ENCODE measurements around the gene KRT78.

Gene KRT78

DNA sequence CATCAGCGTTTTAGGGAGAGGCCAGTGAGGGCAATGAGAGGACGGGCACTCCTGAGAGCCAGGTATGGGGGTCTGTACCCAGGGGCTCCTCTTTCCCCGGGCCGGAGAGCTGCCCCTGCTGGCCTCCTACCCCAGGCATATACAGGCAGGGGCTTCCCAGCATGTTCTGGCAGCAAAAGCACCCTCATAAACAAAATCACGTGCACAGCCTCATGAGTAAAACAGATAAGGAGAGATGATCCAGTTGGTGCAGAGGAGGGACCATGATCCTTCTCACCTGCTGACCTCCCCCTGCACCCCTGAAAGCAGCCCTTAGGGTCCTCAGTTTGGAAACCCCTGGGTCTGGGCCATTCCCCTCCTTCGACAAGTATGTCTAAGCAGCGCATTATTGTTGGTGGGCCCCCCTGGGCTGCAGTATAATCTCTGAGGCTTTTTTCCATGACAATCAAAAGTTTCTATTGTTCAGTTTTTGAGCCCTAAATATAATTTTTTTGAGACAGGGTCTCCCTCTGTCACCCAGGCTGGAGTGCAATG, 29.8 kb downstream of the KRT78 start:
- H3K27ac ChIP-seq (ENCODE audit: low read length), result no peak overlapping the region
- no peaks in the 10 kb centered on the region for H3K36me3 ChIP-seq (ENCODE audit: insufficient read depth, low read depth, low read length)
- no peaks in the 10 kb centered on the region for H3K9me3 ChIP-seq (ENCODE audit: insufficient read depth, low read depth, low read length)
- H3K4me1 ChIP-seq (ENCODE audit: insufficient read depth, low read length), result no peaks in the 10 kb centered on the region
- H3K27me3 ChIP-seq (ENCODE audit: insufficient read depth, low read length), result no peaks in the 10 kb centered on the region; the same call in 1 of the 2 replicates
- no peak overlapping the region for H3K4me3 ChIP-seq (ENCODE audit: low read length)
- H3K9ac ChIP-seq (ENCODE audit: low read depth, low read length), result no peak overlapping the region

DNA sequence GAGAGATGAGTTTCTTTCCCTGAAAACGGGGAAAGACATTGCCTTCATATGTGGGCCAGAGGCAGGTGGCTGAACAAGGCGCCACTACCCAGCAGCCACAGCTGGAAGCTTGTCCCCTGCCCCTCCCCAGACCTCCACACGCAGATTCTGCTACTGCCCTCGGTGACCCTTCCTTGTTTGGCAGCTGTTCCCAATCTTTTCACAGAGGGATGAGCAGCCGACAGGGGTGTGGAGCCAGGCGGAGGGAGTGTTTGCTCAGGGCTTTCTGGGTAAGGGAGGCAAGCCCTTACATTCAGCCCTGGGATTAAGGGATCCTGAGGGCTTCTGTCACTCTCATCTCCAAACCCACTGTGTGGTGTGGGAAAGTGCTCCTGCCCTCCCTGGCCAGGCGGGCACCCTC, 30.4 kb downstream of the KRT78 start:
- Histone ChIP-seq H3K4me1 (ENCODE audit: insufficient read depth, low read length) (no peaks in the 10 kb centered on the region), H3K27ac (ENCODE audit: low read length) (no peak overlapping the region), H3K9ac (ENCODE audit: low read depth, low read length) (no peak overlapping the region), H3K36me3 (ENCODE audit: insufficient read depth, low read depth, low read length) (no peaks in the 10 kb centered on the region), H3K27me3 (ENCODE audit: insufficient read depth, low read length) (no peaks in the 10 kb centered on the region; the same call in 1 of the 2 replicates), H3K4me3 (ENCODE audit: low read length) (no peak overlapping the region), H3K9me3 (ENCODE audit: insufficient read depth, low read depth, low read length) (no peaks in the 10 kb centered on the region)

DNA sequence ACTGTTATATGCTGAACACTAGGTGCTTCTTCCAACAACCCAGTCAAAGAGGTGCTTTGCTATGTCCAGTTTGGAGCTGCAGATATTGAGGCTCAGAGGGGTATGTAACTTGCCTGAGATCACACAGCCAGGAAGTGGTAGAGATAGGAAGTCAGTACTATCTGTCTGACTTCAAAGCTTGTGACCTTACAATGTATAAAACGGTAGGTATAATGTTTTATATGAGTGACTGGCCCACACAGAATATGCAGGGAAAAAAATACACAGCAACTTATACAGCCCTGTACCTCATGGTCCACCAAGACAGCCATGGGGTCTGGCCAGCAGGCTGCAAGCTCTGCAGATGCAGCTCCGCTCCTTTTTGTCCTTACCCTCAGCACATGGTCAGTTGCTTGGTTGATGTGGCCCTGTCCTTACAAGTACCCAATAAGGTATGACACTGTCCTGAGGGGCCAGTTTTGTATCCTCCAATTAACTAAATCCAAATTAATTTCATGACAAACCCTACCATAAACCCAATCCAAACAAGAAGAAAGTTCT, 31.0 kb downstream of the KRT78 start:
- Histone ChIP-seq H3K9ac (ENCODE audit: low read depth, low read length) (no peak overlapping the region), H3K36me3 (ENCODE audit: insufficient read depth, low read depth, low read length) (no peaks in the 10 kb centered on the region), H3K4me1 (ENCODE audit: insufficient read depth, low read length) (no peaks in the 10 kb centered on the region), H3K27me3 (ENCODE audit: insufficient read depth, low read length) (no peaks in the 10 kb centered on the region; the same call in 1 of the 2 replicates), H3K27ac (ENCODE audit: low read length) (no peak overlapping the region), H3K4me3 (ENCODE audit: low read length) (no peak overlapping the region), H3K9me3 (ENCODE audit: insufficient read depth, low read depth, low read length) (no peaks in the 10 kb centered on the region)

DNA sequence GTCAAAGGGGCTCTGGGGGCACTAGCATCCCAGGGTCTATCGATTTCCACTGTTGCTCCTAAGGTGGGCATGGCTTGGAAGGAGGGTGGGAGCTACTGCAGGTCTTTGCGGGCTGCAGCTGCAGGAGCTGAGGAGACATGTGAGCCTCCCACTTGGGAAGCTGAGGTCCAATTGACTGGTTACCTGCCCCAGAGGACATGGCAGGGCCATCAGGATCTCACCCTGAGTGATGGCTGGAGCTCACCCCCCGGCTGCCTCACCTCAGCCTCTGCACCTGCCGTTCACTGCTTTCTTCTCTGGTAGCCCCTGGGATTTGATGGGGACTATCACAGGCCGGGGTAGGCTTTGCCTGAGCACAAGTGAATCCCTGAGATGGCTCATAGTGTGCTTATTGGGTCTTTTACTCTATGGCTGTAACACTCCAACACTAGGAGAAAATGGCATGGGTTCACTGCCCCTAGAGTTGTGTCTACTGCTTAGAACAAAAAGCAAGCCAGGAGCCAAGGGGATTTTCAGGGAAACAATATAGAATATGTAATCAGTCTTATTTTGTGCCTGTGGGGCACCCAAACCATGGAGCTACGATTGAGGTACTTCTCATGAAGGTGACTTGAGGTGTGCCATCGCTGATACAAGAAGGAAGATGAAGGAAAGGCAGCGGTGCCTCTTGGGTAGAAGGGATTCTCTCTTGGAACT, 31.6 kb downstream of the KRT78 start:
- Histone ChIP-seq H3K27ac (ENCODE audit: low read length) (no peak overlapping the region), H3K27me3 (ENCODE audit: insufficient read depth, low read length) (no peaks in the 10 kb centered on the region), H3K4me3 (ENCODE audit: low read length) (no peak overlapping the region), H3K4me1 (ENCODE audit: insufficient read depth, low read length) (no peaks in the 10 kb centered on the region), H3K9me3 (ENCODE audit: insufficient read depth, low read depth, low read length) (no peaks in the 10 kb centered on the region), H3K9ac (ENCODE audit: low read depth, low read length) (no peak overlapping the region), H3K36me3 (ENCODE audit: insufficient read depth, low read depth, low read length) (no peaks in the 10 kb centered on the region)

DNA sequence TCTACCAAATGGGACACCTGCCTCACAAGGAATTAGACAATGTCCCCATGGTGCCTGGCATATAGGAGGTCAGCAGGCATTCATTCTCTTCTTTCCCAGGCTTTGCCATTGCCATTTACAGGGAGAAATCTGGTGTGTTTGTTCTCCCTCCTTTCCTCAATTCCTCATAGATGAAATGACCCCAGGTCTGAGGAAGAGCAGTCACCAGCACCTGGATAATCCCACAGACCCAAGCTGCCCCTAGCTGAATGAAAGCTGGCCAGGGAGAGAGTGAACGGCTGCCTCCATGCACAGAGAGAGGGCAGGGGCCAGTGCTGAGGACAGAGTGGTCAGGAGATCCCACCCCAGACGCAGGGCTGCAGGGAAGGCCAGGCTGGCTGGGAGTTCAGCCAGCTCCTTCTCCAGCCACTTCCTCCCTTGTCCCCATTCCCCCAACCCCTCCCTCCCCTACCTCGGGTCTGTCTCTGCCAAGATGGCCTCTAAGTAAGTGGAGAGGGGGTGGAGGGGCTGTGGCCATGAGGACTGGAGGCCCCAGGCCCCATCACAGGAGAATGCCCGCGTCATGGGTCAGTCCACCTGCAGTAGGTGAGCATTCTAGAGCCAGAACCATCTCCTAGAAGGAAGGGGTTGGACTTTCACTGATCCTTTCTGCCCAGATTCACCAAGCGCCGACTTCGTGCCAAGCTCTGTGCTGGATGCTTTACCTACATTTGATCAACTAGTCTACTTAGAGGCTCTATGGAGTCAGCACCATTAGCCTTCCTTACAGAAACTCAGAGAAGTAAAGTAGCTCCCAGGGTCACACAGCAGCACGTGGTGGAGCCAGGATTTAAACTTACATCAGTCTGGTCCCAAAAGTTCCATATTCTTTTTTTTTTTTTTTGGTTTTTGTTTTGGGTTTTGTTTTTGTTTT, 32.9 kb downstream of the KRT78 start:
- H3K36me3 ChIP-seq (ENCODE audit: insufficient read depth, low read depth, low read length), result no peaks in the 10 kb centered on the region
- no peaks in the 10 kb centered on the region for H3K27me3 ChIP-seq (ENCODE audit: insufficient read depth, low read length)
- no peak overlapping the region for H3K4me3 ChIP-seq (ENCODE audit: low read length)
- H3K9me3 ChIP-seq (ENCODE audit: insufficient read depth, low read depth, low read length), result no peaks in the 10 kb centered on the region
- H3K9ac ChIP-seq (ENCODE audit: low read depth, low read length), result no peak overlapping the region
- no peak overlapping the region for H3K27ac ChIP-seq (ENCODE audit: low read length)
- no peaks in the 10 kb centered on the region for H3K4me1 ChIP-seq (ENCODE audit: insufficient read depth, low read length)

DNA sequence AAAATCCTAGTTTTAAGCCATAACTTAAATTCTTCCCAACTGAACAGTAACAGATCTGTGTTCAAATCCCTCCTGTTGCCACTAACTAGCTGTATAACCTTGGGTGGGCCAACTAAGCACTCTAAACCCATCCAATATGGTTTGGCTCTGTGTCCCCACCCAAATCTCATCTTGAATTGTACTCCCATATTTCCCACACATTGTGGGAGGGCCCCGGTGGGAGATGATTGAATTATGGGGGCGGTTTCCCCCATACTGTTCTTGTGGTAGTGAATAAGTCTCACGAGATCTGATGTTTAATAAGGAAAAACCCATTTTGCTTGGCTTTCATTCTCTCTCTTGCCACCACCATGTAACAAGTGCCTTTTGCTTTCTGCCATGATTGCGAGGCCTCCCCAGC, 33.6 kb downstream of the KRT78 start:
- Histone ChIP-seq H3K9ac (ENCODE audit: low read depth, low read length) (no peak overlapping the region), H3K36me3 (ENCODE audit: insufficient read depth, low read depth, low read length) (no peaks in the 10 kb centered on the region), H3K27me3 (ENCODE audit: insufficient read depth, low read length) (no peaks in the 10 kb centered on the region), H3K9me3 (ENCODE audit: insufficient read depth, low read depth, low read length) (no peaks in the 10 kb centered on the region), H3K4me3 (ENCODE audit: low read length) (no peak overlapping the region), H3K27ac (ENCODE audit: low read length) (no peak overlapping the region), H3K4me1 (ENCODE audit: insufficient read depth, low read length) (no peaks in the 10 kb centered on the region)

DNA sequence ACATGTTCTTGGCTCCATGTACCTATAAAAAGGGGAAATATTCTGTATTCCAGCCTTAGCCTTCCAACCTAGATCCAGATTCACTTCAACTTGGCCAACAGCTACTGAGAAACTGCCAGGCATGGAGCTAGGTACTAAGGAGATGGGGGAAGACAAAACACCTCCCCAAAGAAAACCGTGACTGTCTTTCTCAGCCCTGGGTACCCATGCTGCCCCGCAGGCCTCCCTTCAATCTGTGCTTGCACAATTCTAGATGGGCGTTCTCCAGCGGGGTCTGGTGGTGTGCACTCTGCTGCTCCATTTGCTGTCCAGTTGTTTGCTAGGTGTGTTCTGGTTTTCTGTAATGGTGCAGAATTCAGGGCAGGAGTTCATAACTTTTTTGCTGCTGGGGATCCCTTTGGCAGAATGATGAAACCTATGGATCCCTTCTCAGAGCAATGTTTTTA, 34.1 kb downstream of the KRT78 start:
- Histone ChIP-seq H3K27me3 (ENCODE audit: insufficient read depth, low read length) (no peaks in the 10 kb centered on the region), H3K36me3 (ENCODE audit: insufficient read depth, low read depth, low read length) (no peaks in the 10 kb centered on the region), H3K9ac (ENCODE audit: low read depth, low read length) (no peak overlapping the region), H3K9me3 (ENCODE audit: insufficient read depth, low read depth, low read length) (no peaks in the 10 kb centered on the region), H3K4me1 (ENCODE audit: insufficient read depth, low read length) (no peaks in the 10 kb centered on the region), H3K27ac (ENCODE audit: low read length) (no peak overlapping the region), H3K4me3 (ENCODE audit: low read length) (no peak overlapping the region)

DNA sequence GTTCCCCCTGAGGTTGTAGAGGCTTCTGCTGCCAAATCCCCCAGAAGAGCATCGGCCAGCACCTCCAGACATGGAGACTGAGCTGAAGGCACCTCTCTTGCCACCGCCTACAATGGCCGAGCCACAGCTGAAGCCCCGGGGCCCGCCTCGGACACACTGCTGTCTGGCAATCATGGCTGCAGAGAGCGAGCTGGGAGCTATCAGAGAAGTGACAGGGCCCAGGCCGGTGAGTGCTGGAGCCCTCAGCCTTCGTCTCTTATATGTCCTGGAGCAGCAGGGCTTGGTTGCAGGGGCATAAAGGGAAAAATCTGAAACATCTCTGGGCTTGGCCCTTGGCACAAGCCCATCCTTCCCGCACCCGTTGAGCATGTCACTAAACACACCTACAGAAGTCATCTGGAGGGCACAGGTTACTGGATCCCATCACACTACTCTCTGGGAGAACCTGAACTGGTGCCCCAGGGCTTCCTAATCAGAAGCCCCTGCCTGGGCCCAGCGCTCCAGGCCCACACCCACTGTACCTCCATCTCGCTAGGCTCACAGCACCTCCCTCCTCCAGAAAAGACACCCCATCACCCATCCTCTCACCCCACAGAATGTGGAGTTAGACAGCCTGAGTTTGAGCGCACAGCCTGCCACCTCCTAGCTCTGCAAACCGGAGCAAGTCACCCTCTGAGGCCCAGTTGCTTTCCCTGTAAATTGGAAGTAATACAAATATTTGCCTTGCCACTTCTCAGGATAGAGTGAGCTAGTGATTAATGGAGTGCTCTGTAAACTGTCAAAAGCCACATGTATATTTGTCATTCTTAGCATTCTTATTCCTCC, 34.7 kb downstream of the KRT78 start, which contains the start of gene KRT4:
Gene KRT4 (minus strand): TSS at position 232 of the 825 bp plus-strand sequence. CDS start 58 bp downstream, at position 174.
- H3K4me3 ChIP-seq (ENCODE audit: low read length), result no peak within 1 kb of the TSS
- H3K9me3 ChIP-seq (ENCODE audit: insufficient read depth, low read depth, low read length), result no peaks in the 10 kb centered on the region
- no peaks in the 10 kb centered on the region for H3K36me3 ChIP-seq (ENCODE audit: insufficient read depth, low read depth, low read length)
- no peak within 1 kb of the TSS for H3K27ac ChIP-seq (ENCODE audit: low read length)
- no peak within 1 kb of the TSS for H3K9ac ChIP-seq (ENCODE audit: low read depth, low read length)
- no peaks in the 10 kb centered on the region for H3K4me1 ChIP-seq (ENCODE audit: insufficient read depth, low read length)
- no peaks in the 10 kb centered on the region for H3K27me3 ChIP-seq (ENCODE audit: insufficient read depth, low read length)

DNA sequence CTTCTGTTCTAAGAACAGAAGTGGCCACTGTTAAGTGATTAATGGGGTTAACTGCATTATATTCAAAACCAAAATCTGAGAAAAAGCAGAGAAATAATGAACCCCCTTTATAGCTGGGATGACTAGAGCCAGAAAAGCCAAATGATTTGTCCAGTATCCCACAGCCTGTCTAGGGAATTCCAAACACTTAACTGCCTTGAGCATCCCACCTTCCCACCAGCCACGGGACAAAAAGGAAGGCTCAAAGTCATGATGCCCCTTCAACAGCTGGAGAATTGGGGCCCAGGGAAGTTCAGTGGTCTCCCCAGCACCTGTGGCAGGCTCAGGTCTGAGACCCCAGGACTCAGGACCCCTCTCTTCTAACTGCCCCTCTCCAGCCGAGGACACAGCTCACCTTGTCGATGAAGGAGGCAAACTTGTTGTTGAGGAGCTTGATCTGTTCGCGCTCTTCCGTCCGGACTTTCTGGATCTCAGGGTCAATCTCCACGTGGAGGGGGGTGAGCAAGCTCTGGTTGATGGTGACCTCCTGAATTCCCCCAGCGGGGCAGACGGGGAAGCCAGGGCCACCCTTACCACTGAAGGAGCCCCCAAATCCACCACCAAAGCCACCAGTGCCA, 35.5 kb downstream of the KRT78 start:
- Histone ChIP-seq H3K27me3 (ENCODE audit: insufficient read depth, low read length) (no peaks in the 10 kb centered on the region), H3K36me3 (ENCODE audit: insufficient read depth, low read depth, low read length) (no peaks in the 10 kb centered on the region), H3K9ac (ENCODE audit: low read depth, low read length) (no peak overlapping the region)

DNA sequence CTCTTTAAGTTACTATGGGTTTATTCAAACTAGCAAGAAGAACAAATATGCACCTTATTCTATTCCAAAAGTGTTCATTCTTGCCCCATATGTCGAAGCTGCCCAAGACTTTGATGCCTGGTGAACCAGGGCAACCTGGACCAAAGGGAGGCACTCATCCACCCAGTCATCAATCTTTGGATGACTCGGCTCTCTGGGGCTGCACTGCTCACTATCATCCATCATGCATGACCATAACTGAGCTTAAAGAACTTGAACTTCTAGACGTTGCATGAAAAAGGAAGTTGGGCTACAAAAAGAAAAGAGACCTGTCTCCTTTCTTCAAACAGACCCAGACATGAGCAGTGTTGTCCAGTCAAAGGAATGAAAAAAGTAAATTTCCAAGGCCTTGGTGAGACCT, 36.0 kb downstream of the KRT78 start:
- H3K27me3 ChIP-seq (ENCODE audit: insufficient read depth, low read length), result no peaks in the 10 kb centered on the region
- no peaks in the 10 kb centered on the region for H3K9me3 ChIP-seq (ENCODE audit: insufficient read depth, low read depth, low read length)
- H3K27ac ChIP-seq (ENCODE audit: low read length), result no peak overlapping the region
- no peak overlapping the region for H3K4me3 ChIP-seq (ENCODE audit: low read length)
- no peaks in the 10 kb centered on the region for H3K36me3 ChIP-seq (ENCODE audit: insufficient read depth, low read depth, low read length)
- no peak overlapping the region for H3K9ac ChIP-seq (ENCODE audit: low read depth, low read length)
- H3K4me1 ChIP-seq (ENCODE audit: insufficient read depth, low read length), result no peaks in the 10 kb centered on the region

More for the DNA sequence above, 35.5 kb downstream of the KRT78 start:
- no peaks in the 10 kb centered on the region for H3K9me3 ChIP-seq (ENCODE audit: insufficient read depth, low read depth, low read length)
- H3K27ac ChIP-seq (ENCODE audit: low read length), result no peak overlapping the region
- no peaks in the 10 kb centered on the region for H3K4me1 ChIP-seq (ENCODE audit: insufficient read depth, low read length)
- H3K4me3 ChIP-seq (ENCODE audit: low read length), result no peak overlapping the region

DNA sequence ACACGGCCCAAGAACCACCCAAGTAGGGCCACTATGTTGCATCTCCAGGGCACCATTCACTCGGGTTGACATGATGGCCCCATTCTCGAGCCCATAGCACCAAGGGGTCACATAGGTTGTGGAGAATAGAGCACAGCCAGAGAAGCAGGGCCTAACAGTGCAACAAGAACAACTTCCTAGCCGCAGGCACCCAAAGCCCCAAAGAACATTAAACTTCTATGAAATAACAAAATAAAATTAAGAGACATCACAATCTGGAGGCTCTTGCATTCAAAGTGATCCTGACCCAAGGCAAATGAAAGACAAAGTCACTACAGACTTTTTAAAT, 36.8 kb downstream of the KRT78 start:
- Histone ChIP-seq H3K27me3 (ENCODE audit: insufficient read depth, low read length) (no peaks in the 10 kb centered on the region; the same call in 1 of the 2 replicates), H3K36me3 (ENCODE audit: insufficient read depth, low read depth, low read length) (no peaks in the 10 kb centered on the region), H3K4me1 (ENCODE audit: insufficient read depth, low read length) (no peaks in the 10 kb centered on the region), H3K4me3 (ENCODE audit: low read length) (no peak overlapping the region), H3K27ac (ENCODE audit: low read length) (no peak overlapping the region), H3K9ac (ENCODE audit: low read depth, low read length) (no peak overlapping the region), H3K9me3 (ENCODE audit: insufficient read depth, low read depth, low read length) (no peaks in the 10 kb centered on the region)

Measured in iPS-20b (cell line).